HG02970 (cell line): Measurements from ENCODE around the gene PADI3.
"Not testable (repeated sequence)": the region's sequence is repeated elsewhere in the genome, so short reads cannot be mapped to it uniquely, and the experiment has no call there.

ENCODE experiments used
- ATAC-seq: cut with Tn5 transposase; IDR thresholded peaks from one replicate; pipeline ENCODE4 v1.9.1; 2021; ENCODE audit warnings: mild to moderate bottlenecking, moderate library complexity, moderate number of reproducible peaks; ENCODE audit not compliant: unreplicated experiment, low FRiP score

The PADI3 gene

GRCh38 chr1:17237561-17237903, 11.4 kb upstream of the PADI3 start:
- no peak for ATAC-seq

DNA sequence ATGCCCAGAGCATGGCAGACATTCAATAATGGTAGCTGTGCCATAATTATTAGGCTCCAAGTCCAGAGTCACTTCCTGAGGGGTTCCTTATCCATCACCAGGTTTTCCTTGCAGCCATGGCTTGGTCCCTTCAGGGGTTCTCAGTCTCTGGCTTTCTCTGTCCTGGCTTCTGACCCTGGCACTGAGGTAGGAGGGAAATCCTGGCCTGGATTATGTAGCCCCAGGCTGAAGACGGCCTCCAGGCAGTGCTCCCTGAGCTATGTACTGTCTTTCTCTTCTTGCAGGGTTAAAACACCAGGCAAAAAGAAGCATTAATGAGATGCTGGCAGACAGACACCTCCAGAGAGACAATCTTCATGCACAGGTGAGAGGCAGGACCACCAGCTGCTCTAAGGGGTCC, 9.5 kb upstream of the PADI3 start:
- ATAC-seq, result no peak

GRCh38 chr1:17241011-17241779, 7.7 kb upstream of the PADI3 start:
- not testable (repeated sequence) for ATAC-seq

- not testable (repeated sequence) for ATAC-seq
Measured at GRCh38 chr1:17241780-17242074, 7.2 kb upstream of the PADI3 start.

DNA sequence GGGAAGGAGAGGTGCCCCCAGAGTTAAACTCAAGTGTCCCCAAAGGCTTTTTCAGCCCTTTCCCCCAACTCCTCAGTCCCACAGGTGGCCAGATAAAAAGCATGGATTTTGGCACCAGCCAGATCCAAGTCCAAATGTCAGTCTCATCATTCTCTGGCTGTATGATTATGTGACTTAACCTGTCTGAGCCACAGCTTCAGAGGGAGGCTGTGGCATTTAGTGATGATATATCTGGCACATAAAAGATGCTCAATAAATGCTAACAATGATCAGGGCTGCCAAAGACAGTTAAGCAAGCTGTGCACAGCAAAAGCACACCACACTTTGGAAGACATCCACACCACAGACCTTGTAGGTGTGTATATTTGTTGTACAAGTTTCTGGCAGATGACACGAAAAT, 5.6 kb upstream of the PADI3 start:
- ATAC-seq, result no peak

GRCh38 chr1:17244821-17245740, 3.8 kb upstream of the PADI3 start:
- no peak for ATAC-seq

- ATAC-seq, result no peak
Measured at GRCh38 chr1:17245816-17246325, 3.0 kb upstream of the PADI3 start.

DNA sequence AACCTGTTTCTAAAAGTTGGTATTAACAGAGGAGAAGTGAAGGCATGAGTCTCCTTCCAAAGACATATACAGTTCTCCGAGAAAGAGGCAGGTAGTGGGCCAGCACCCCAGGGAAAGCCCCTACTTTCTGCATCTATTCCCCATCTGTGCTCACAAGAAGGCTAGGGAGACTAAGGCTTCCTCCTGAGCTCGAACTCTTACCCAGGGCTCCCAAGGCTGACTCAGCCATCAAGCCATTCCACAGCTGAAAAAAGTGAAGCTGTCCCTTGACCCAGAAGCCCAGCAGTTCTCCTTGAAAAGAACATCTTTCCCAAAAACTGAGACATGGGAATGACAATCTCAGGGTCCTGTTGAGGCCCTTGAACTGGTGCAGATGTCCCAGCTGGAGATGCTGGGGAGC, 1.9 kb upstream of the PADI3 start:
- no peak for ATAC-seq

DNA sequence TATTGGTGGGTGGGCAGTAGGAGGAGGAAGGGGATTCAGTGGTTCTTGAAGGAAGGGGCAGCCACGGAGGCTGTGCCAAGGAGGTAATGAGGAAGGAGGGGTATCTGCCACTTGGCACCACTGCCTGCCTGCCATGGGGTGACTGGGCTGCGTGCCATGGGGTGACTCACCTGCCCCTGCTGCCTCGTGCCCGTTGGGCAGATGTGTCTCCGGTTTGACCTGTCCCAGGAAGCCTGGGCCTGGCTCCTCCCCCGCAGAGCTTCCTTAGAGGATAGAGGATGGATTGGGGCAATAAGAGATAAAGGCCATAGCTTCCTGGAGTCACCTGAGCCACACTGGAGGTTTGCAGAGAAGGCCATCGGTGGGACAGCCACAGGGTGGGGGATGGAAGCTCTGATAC, 1.7 kb downstream of the PADI3 start:
- ATAC-seq, result no peak

DNA sequence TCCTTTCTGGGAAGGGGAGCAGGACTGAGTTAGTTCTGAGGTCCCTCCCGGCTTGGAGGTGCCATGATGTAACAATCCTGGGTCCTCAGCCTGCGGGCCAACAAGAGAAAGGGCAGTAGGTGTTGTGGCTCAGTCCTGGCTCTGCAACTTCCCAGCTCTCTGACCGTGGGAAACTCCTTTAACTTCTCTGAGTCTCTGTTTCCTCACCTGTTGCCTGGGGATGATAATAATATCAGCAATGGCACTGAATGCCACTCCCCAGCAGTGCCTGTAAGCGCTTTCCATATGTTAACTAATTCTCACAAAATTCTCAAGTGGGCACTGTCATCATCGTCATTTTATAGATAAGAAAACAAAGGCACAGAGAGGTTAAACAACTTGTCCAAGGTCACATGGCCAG, 2.3 kb downstream of the PADI3 start:
- ATAC-seq, result no peak

DNA sequence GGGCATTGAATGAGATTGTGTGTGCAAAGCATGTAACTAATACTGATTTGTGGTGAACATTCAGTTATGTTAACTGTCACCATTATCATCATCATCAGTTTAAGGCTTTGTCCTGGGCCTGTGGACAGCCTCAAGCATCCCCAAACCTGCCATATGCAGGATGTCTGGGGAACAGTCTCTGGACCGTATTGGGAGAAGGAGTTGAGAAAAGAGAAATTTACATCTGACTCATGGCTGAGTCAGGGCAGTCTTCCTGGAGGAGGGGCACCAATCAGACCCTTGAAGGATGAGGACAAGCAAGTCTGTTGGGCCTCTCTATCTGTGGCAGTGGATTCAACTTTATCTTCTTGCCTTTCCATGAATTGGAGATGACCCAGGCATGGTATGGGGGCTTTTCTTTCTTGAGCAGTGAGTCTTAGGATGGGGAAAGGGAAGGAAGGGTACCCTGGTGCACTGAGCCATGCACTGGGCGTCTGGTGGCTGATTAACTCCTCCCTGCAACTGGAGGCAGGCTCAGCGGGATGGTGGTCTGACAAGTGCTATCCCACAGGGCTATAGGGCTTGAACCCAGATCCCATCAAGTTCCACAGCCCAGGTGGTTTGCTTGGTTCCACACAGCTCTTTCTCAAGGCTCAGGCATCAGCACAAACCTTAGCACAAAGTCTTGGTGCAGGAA, 2.9 kb downstream of the PADI3 start:
- no peak for ATAC-seq

DNA sequence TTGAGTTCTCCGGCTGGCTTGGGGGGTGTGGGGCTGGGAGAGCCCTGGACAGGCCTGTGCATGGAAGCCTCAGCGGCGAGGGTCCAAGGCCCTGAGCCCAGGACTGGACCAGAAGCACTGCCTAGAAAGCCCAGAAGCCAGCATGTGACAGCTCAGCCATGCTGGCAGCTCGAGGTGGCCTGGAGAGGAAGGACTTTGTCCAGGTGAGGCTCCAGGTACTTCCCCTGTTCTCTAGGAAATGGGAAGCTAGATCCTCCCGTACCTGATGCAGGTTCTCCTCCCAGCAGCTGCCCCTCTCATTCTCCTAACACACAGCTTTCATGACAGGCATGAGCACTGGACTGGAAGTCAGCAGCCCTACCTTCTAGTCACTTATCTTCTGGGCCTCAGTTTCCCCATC, 6.4 kb downstream of the PADI3 start:
- ATAC-seq, result no peak

GRCh38 chr1:17258116-17258757, 9.3 kb downstream of the PADI3 start:
- no peak for ATAC-seq

DNA sequence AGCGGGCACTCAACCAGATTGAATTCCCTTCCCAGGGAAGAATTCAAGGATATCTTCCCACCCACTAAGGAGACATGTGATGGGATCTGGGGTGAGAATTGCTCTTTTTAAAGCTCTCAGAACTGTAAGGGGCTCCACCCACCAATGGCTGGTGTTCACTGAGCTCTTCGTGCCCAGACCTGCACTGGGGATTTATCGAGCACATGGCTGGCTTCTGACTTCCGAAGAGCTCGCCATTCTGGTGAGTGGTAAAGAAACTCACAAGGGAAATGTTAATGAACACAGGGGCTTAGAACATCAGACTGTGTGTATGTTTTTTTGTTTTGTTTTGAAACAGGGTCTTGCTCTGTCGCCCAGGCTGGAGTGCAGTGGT, 9.8 kb downstream of the PADI3 start:
- no peak for ATAC-seq

DNA sequence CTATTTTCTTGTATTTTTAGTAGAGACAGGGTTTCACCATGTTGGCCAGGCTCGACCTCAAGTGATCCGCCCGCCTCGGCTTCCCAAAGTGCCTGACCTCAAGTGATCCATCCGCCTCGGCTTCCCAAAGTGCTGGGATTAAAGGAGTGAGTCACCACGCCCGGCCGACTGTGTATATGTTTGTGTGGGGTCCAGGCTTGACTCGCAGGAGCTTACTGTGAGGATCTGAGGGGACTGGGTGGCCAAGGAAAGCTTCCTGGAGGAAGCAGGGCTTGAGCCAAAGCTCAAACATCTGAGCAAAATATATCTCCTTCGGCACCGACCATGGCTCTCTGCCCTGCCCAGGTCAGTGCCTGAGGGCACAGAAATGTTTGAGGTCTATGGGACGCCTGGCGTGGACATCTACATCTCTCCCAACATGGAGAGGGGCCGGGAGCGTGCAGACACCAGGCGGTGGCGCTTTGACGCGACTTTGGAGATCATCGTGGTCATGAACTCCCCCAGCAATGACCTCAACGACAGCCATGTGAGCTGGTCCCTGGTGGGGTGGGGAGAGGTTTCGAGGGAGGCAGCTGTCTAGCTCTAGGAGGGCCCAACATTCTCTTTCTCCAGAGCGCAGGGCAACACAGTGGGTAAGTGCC, 10.5 kb downstream of the PADI3 start:
- no peak for ATAC-seq

DNA sequence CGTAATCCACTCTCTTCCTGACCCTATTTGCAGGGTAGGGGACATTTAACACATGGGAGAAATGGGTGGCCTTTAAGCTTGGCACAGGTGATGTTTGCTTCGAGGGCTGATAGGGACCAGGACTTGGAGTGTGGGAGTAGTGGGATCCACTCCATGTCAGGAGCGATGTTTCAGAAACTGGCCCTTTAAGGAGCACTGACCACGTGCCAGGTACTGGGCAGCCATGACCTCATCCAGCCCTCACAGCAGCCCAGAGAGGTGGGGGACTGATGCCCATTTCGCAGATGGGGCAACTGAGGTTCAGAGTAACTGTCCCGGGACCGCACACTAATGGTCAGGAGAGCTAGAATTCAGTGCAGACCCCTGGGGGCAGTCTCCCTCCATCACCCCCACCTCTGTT, 11.4 kb downstream of the PADI3 start:
- no peak for ATAC-seq

GRCh38 chr1:17260738-17261137, 11.8 kb downstream of the PADI3 start:
- no peak for ATAC-seq

GRCh38 chr1:17263936-17264335, 15.0 kb downstream of the PADI3 start:
- no peak for ATAC-seq

- ATAC-seq, result no peak
Measured at GRCh38 chr1:17264470-17264869, 15.6 kb downstream of the PADI3 start.

DNA sequence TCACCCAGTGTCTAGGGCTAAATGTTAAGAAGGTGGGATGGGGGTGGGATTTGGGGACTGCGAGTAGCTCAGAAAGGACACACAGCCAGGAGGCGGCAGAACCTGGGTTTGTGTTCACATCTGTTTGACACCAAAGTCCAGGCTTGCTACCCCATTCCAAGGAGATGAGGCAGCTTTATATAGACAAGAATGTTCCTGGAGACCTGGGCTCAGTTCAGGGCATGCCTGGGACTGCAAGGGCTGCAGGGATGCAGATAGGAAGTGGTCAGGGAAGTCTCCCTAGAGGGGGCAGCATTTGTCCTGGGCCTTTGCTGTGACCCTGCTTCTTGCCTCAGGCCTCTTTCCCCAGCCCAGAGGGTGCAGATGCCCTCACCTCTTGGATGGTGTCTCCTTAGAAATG, 16.3 kb downstream of the PADI3 start:
- ATAC-seq, result no peak
